Caco-2 (cell line): ENCODE data around the gene PCARE. TPM values are rescaled to one million over a fixed set of nuclear protein-coding genes. Genes with fewer than 3 reads are reported as not detected.

Source experiments
- BruUV-seq: library from RNA; stranded (reverse); fragments of 400-500 nt; replicated peaks from 2 replicates; lab custom pipeline; 2021; lab: Mats Ljungman, UMichigan
- CTCF ChIA-PET: fragments of 300-600 bp; sonication (Branson Sonifier 250); formaldehyde crosslinking; loops from one replicate; lab custom pipeline; 2022; ENCODE audit warnings: antibody characterized with exemption; lab: Charles Lee
- POLR2A ChIA-PET: fragments of 300-600 bp; sonication (Branson Sonifier 250); formaldehyde crosslinking; loops from one replicate; lab custom pipeline; 2022; ENCODE audit warnings: antibody characterized with exemption; lab: Charles Lee
- DNase-seq, 2 experiments: peaks; one replicate each; pipeline versions ENCODE4 v3.0.0 to v3.0.0-alpha.2; 2020 to 2022
- H3K27me3 ChIP-seq: replicated peaks from 2 replicates; pipeline ENCODE4 v1.6.0; 2011; ENCODE audit warnings: low read length; ENCODE audit not compliant: control insufficient read depth, insufficient read depth
- H3K36me3 ChIP-seq: 2 replicates; pipeline ENCODE4 v1.5.1; 2011; ENCODE audit warnings: low read length; ENCODE audit not compliant: control insufficient read depth, insufficient read depth
- H3K4me1 ChIP-seq: fragments of 250-450 bp; sonication (Bioruptor Pico); 2 replicates; pipeline ENCODE4 v1.5.1; 2020; ENCODE audit warnings: mild to moderate bottlenecking
- H3K4me3 ChIP-seq: 2 replicates; pipeline ENCODE4 v1.5.1; 2011; ENCODE audit warnings: low read depth, mild to moderate bottlenecking, control low read depth, low read length
- H3K9me3 ChIP-seq: fragments of 250-450 bp; sonication (Bioruptor Pico); 2 replicates; pipeline ENCODE4 v1.5.1; 2020; ENCODE audit warnings: mild to moderate bottlenecking, moderate library complexity
- H3K27ac Mint-ChIP-seq: one replicate; pipeline ENCODE4 v1.8.0; 2022; ENCODE audit warnings: mixed read lengths; ENCODE audit not compliant: unreplicated experiment
- H3K27me3 Mint-ChIP-seq: one replicate; pipeline ENCODE4 v1.8.0; 2022; ENCODE audit warnings: mixed read lengths; ENCODE audit not compliant: insufficient read depth, unreplicated experiment
- H3K36me3 Mint-ChIP-seq: one replicate; pipeline ENCODE4 v1.8.0; 2022; ENCODE audit warnings: mild to moderate bottlenecking, mixed read lengths; ENCODE audit not compliant: insufficient read depth, unreplicated experiment
- H3K4me1 Mint-ChIP-seq: one replicate; pipeline ENCODE4 v1.8.0; 2022; ENCODE audit warnings: low read depth, mixed read lengths; ENCODE audit not compliant: unreplicated experiment
- H3K4me3 Mint-ChIP-seq: one replicate; pipeline ENCODE4 v1.8.0; 2022; ENCODE audit warnings: mild to moderate bottlenecking, moderate library complexity, mixed read lengths; ENCODE audit not compliant: unreplicated experiment
- H3K9me3 Mint-ChIP-seq: one replicate; pipeline ENCODE4 v1.8.0; 2022; ENCODE audit warnings: mixed read lengths; ENCODE audit not compliant: unreplicated experiment
- intact Hi-C: fragments of 100-400 bp; cut with micrococcal nuclease; formaldehyde crosslinking; loops from one replicate; pipeline ENCODE4 v1.10.0; 2022; ENCODE audit not compliant: unreplicated experiment
- total RNA-seq: library from RNA; stranded (reverse); gene quantifications from 2 replicates; pipeline ENCODE4 v1.2.3, GENCODE V29; 2022
- TF ChIP-seq, protein P1 (sequence below), 2 experiments: fragments of 200-600 bp in 1 of 2; IDR thresholded peaks; 1 replicate in 1 of 2; 2 replicates in 1 of 2; pipeline versions ENCODE4 v1.5.1 to v1.8.0; 2011 to 2022; ENCODE audit warnings: antibody characterized with exemption in 1 of 2, control low read depth in 1 of 2, inconsistent platforms in 1 of 2, low read depth in 1 of 2, low read length in 1 of 2, mild to moderate bottlenecking in 1 of 2, moderate library complexity in 1 of 2; ENCODE audit not compliant: insufficient read depth in 1 of 2, severe bottlenecking in 1 of 2, unreplicated experiment in 1 of 2

PCARE gene
- total RNA-seq, 1 experiment from 2014 or later: not detected

DNA sequence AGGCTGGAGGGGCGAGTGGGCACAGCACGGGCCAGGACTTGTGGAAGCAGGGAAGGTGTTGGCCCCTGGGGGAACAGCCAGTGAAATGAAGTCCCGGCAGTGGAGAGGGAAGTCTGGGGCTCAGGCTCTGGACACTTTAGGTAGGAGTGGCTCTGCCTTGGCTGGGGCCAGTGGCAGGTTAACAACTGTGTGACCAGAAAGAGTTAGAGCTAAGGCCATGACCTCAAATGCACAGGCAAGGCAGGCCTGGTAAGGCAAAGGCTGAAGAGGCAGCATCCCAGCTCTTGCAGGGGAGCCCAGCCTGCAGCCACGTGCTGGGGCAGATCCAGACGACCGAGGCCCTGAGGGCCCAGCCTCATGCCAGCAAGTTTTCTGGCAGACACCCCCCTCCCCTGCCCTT lies 21.5 kb downstream of the PCARE start:
- peaks cover 28% of the 10 kb centered on the region for H3K4me1 Mint-ChIP-seq
- POLR2A ChIA-PET: no interaction called here
- TF ChIP-seq, protein P1, sequence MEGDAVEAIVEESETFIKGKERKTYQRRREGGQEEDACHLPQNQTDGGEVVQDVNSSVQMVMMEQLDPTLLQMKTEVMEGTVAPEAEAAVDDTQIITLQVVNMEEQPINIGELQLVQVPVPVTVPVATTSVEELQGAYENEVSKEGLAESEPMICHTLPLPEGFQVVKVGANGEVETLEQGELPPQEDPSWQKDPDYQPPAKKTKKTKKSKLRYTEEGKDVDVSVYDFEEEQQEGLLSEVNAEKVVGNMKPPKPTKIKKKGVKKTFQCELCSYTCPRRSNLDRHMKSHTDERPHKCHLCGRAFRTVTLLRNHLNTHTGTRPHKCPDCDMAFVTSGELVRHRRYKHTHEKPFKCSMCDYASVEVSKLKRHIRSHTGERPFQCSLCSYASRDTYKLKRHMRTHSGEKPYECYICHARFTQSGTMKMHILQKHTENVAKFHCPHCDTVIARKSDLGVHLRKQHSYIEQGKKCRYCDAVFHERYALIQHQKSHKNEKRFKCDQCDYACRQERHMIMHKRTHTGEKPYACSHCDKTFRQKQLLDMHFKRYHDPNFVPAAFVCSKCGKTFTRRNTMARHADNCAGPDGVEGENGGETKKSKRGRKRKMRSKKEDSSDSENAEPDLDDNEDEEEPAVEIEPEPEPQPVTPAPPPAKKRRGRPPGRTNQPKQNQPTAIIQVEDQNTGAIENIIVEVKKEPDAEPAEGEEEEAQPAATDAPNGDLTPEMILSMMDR (IDR thresholded peaks at IDR 0.05; ENCODE audit: insufficient read depth in 1 of 2, low read depth in 1 of 2, low read length in 1 of 2, severe bottlenecking in 1 of 2, unreplicated experiment in 1 of 2): no peak
- no peak for DNase-seq
- Histone ChIP-seq H3K36me3 (no peaks in the 10 kb centered on the region), H3K9me3 (no peaks in the 10 kb centered on the region), H3K4me3 (no peak overlapping the region), H3K27me3 (no peaks in the 10 kb centered on the region), H3K4me1 (peaks cover 11% of the 10 kb centered on the region)
- no peak overlapping the region for H3K4me3 Mint-ChIP-seq
- no peaks in the 10 kb centered on the region for H3K9me3 Mint-ChIP-seq
- H3K36me3 Mint-ChIP-seq: no peaks in the 10 kb centered on the region
- no TSS peak for BruUV-seq
- CTCF ChIA-PET: no interaction called here
- intact Hi-C loops: no loop called here
- no peaks in the 10 kb centered on the region for H3K27me3 Mint-ChIP-seq
- no peak overlapping the region for H3K27ac Mint-ChIP-seq

GRCh38 chr2:29051730-29052129 lies 22.6 kb downstream of the PCARE start:
- BruUV-seq: no TSS peak
- no peaks in the 10 kb centered on the region for H3K9me3 Mint-ChIP-seq

DNA sequence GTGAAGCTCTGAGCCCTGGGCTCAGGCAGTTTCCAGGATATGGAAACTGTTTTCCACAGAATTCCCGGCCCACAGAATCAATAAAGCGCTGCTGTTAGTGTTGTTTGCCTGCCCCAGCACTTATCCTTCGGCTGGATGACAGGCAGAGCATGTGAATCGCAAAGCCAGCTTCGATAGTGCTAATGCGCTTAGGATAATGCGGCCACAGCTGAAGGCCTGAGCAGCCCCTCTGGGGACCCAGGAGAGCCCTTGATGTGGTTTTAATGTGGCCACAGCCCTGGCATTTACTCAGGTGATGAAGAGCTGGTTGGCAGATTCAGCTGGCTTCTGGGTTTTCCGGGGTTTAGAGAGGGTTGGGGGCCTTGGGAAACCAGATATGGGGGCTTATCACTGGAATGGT lies 23.7 kb downstream of the PCARE start:
- intact Hi-C loops: no loop called here
- H3K36me3 ChIP-seq: no peaks in the 10 kb centered on the region
- CTCF ChIA-PET: no interaction called here
- H3K4me1 ChIP-seq: no peaks in the 10 kb centered on the region
- Mint-ChIP-seq H3K27ac (no peak overlapping the region), H3K36me3 (no peaks in the 10 kb centered on the region), H3K4me3 (no peak overlapping the region), H3K4me1 (peaks cover 14% of the 10 kb centered on the region), H3K9me3 (no peaks in the 10 kb centered on the region), H3K27me3 (no peaks in the 10 kb centered on the region)
- H3K27me3 ChIP-seq: no peaks in the 10 kb centered on the region
- POLR2A ChIA-PET: no interaction called here
- TF ChIP-seq, protein P1 (IDR thresholded peaks at IDR 0.05; ENCODE audit: insufficient read depth in 1 of 2, low read depth in 1 of 2, low read length in 1 of 2, severe bottlenecking in 1 of 2, unreplicated experiment in 1 of 2): no peak
- H3K9me3 ChIP-seq: no peaks in the 10 kb centered on the region
- no TSS peak for BruUV-seq
- no peak for DNase-seq
- no peak overlapping the region for H3K4me3 ChIP-seq

More at GRCh38 chr2:29051730-29052129, 22.6 kb downstream of the PCARE start:
- Mint-ChIP-seq H3K27ac (no peak overlapping the region), H3K27me3 (no peaks in the 10 kb centered on the region), H3K4me1 (peaks cover 26% of the 10 kb centered on the region), H3K4me3 (no peak overlapping the region), H3K36me3 (no peaks in the 10 kb centered on the region)
- CTCF ChIA-PET: no interaction called here
- H3K4me1 ChIP-seq: peaks cover 4% of the 10 kb centered on the region
- no peaks in the 10 kb centered on the region for H3K27me3 ChIP-seq
- H3K4me3 ChIP-seq: no peak overlapping the region
- no peak for DNase-seq
- POLR2A ChIA-PET: no interaction called here
- H3K36me3 ChIP-seq: no peaks in the 10 kb centered on the region
- intact Hi-C loops: no loop called here
- H3K9me3 ChIP-seq: no peaks in the 10 kb centered on the region
- TF ChIP-seq, protein P1 (IDR thresholded peaks at IDR 0.05; ENCODE audit: insufficient read depth in 1 of 2, low read depth in 1 of 2, low read length in 1 of 2, severe bottlenecking in 1 of 2, unreplicated experiment in 1 of 2): no peak
